Spleen (tissue), 13 donors: ENCODE data around the gene DYNC2LI1. TPM values are rescaled to one million over a fixed set of nuclear protein-coding genes. Genes with fewer than 3 reads are reported as not detected.
"Not testable (repeated sequence)": the region's sequence is repeated elsewhere in the genome, so short reads cannot be mapped to it uniquely, and the experiment has no call there.

Experiments used
- DNase-seq: peaks from one replicate; pipeline ENCODE4 v3.0.0-alpha.2; 2020
- H3K27ac ChIP-seq, 8 donors: fragments of 200-600 bp; sonication (generic) in 7 of 8; 1 replicate in 4 of 8; 2 replicates in 4 of 8; pipeline versions ENCODE4 v1.5.0 to v1.8.0; 2016 to 2021; ENCODE audit warnings: inconsistent platforms in 4 of 8, mild to moderate bottlenecking in 4 of 8, moderate library complexity in 1 of 8
- H3K27me3 ChIP-seq, 7 donors: fragments of 200-600 bp; sonication (generic) in 6 of 7; replicated peaks in 1 of 7; 1 replicate in 4 of 7; 2 replicates in 3 of 7; pipeline versions ENCODE4 v1.5.0 to v1.8.0; 2016 to 2021; ENCODE audit warnings: inconsistent platforms in 3 of 7, mild to moderate bottlenecking in 1 of 7
- H3K36me3 ChIP-seq, 6 donors: fragments of 200-600 bp; sonication (generic) in 5 of 6; 1 replicate in 4 of 6; 2 replicates in 2 of 6; pipeline versions ENCODE4 v1.5.0 to v1.8.0; 2016 to 2021; ENCODE audit warnings: inconsistent platforms in 2 of 6
- H3K4me1 ChIP-seq, 6 donors: fragments of 200-600 bp; sonication (generic) in 5 of 6; 1 replicate in 3 of 6; 2 replicates in 3 of 6; pipeline versions ENCODE4 v1.5.0 to v1.8.0; 2016 to 2021; ENCODE audit warnings: inconsistent platforms in 3 of 6
- H3K4me3 ChIP-seq, 8 donors: fragments of 200-600 bp; sonication (generic) in 7 of 8; 1 replicate in 4 of 8; 2 replicates in 4 of 8; pipeline versions ENCODE4 v1.5.0 to v1.8.0; 2016 to 2021; ENCODE audit warnings: inconsistent platforms in 4 of 8, mild to moderate bottlenecking in 4 of 8, moderate library complexity in 2 of 8
- H3K9me3 ChIP-seq, 8 donors: fragments of 200-600 bp; sonication (generic) in 7 of 8; 1 replicate in 4 of 8; 2 replicates in 4 of 8; pipeline versions ENCODE4 v1.5.0 to v1.8.0; 2016 to 2021; ENCODE audit warnings: inconsistent platforms in 4 of 8
- POLR2A ChIP-seq, 3 donors: fragments of 450-650 bp; IDR thresholded peaks; one replicate each; pipeline ENCODE4 v1.5.1; 2017; ENCODE audit warnings: antibody characterized with exemption in 3 of 3, mild to moderate bottlenecking in 1 of 3
- POLR2AphosphoS5 ChIP-seq, 3 donors: sonication (generic); formaldehyde crosslinking; IDR thresholded peaks; one replicate each; pipeline ENCODE4 v1.5.1; 2017; ENCODE audit warnings: antibody characterized with exemption in 3 of 3
- WGBS, 5 donors: extraction: QIAGEN DNeasy Blood & Tissue Kit in 3 of 5; methylation state at CpG; one replicate each; pipeline versions ENCODE4 v1.1.5 to v1.1.7; 2013 to 2018; 5-methylcytosine and 5-hydroxymethylcytosine counted together
- intact Hi-C: fragments of 100-400 bp; cut with DNase I; formaldehyde crosslinking; loops from one replicate; pipeline ENCODE4 v1.15.0; 2023; ENCODE audit warnings: low total_unique reads
- long read RNA-seq, 2 donors: transcript quantifications; one replicate each; lab custom pipeline, GENCODE V29; 2026
- polyA plus RNA-seq, 3 donors: library from polyadenylated mRNA; stranded (reverse); fragments of 200-250 nt; gene quantifications; one replicate each; pipeline ENCODE4 v1.2.1, GENCODE V29; 2013
- total RNA-seq, 7 donors: library from RNA; depleted of rRNA in 3 of 7; stranded (reverse); fragments of >200 nt in 3 of 7; fragmentation: NEBNext Ultra II Directional in 4 of 7; extraction: Animal tissue kit (Norgen Biotek cat#: 25700) in 4 of 7; gene quantifications; one replicate each; pipeline versions ENCODE4 v1.1.0 to v1.2.1, GENCODE V29; 2016 to 2021
- TF ChIP-seq, protein P1 (sequence below), 11 experiments: fragments of 200-600 bp in 7 of 11; fragments of 450-650 bp in 4 of 11; sonication (generic) in 4 of 11; IDR thresholded peaks in 8 of 11; conservative IDR thresholded peaks in 3 of 11; 1 replicate in 7 of 11; 2 replicates in 4 of 11; pipeline versions ENCODE4 v1.4.0 to v1.8.0; 2016 to 2021; ENCODE audit warnings: antibody characterized with exemption in 11 of 11, inconsistent platforms in 4 of 11, mild to moderate bottlenecking in 1 of 11
- donor health status: healthy with polysubstance abuse.
- donor health status: DM: no; HTN: no; CAD: no; lungs with moderate emphysema.
- donor health status: DM: no; HTN: no; CAD: no.
- donor health status: Bipolar disorder and iron deficiency.
- donor health status: healthy.
- donor health status: DM: no; HTN: no; CAD: no.
- donor health status: DM: yes; HTN: yes; CAD: no.

DYNC2LI1 gene
- total RNA-seq (10 to 100 TPM in 6 of 7 donors, 1 to 10 TPM in 1; 8.5 to 32.4 (median 21.6) TPM), polyA plus RNA-seq (10 to 100 TPM in 2 of 3 donors, 1 to 10 TPM in 1; 9.6 to 13.4 (median 11.4) TPM)
- long read RNA-seq, donor 1, transcript DYNC2LI1-210 (13 exons, 1,346 nt): major isoform, 5 of 8 reads
- long read RNA-seq, donor 1, partial matches to known transcripts: 0 of 8 reads
- long read RNA-seq, donor 1, other reads (novel, unspliced or antisense): 0 of 8 reads
- long read RNA-seq, donor 2, partial matches to known transcripts: 0 of 1 reads
- long read RNA-seq, donor 2, other reads (novel, unspliced or antisense): 0 of 1 reads

DNA sequence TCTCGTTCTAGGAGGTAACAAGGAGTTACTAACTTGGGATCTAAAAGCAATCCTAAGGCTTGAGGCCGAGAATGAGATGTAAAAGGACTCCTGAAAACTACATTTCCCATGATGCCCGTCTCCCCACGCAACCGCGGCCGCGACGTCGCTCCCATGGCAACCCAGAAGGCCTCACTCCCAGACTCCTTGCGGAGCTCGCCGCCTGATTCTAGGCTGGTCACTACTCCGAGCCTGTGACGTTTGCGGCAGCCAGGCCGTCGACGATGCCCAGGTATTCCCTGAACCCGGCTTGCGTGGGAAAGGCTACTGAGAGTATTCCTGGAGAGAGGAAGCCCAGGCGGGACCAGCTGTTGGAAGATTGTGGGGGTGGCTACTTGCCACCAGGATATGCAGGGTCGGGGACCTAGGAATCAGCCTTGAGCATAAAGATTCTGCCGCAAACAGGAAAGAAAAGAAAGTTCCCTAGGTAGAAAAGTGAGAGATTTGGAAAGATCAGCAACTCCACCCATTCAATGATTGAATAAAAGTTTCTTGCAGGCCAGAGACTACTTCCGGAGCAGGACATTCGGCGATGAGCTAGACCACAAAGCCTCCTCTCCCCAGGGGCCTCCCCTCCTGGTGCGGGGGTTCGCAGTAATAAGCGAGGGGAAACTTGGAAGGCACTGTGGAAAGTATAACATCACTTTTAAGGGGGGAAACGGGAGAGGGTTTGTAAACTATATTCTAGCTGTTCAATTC is at the start of gene DYNC2LI1:
Gene DYNC2LI1 (plus strand): TSS at position 164 of the 738 bp plus-strand sequence. CDS start 100 bp downstream, at position 264.
- WGBS, 5 donors: 0 to 1% (median 1%) methylated on average over 31 of the region's 31 CpGs
- Histone ChIP-seq H3K36me3 (peaks cover 0 to 14% (median 4%) of the 10 kb centered on the region in 6 donors), H3K27me3 (peaks cover 0 to 4% (median 0%) of the 10 kb centered on the region in 7 donors), H3K27ac (peak within 1 kb of the TSS in 7 of 8 donors; percentile 65 to 89 (median 79)), H3K4me3 (peak within 1 kb of the TSS; percentile 56 to 94 (median 86)), H3K9me3 (no peaks in the 10 kb centered on the region), H3K4me1 (peaks cover 0 to 20% (median 11%) of the 10 kb centered on the region in 6 donors)
- TF ChIP-seq POLR2AphosphoS5 (IDR thresholded peaks at IDR 0.05): peak; percentile 82 to 92 (median 85)
- TF ChIP-seq, protein P1, sequence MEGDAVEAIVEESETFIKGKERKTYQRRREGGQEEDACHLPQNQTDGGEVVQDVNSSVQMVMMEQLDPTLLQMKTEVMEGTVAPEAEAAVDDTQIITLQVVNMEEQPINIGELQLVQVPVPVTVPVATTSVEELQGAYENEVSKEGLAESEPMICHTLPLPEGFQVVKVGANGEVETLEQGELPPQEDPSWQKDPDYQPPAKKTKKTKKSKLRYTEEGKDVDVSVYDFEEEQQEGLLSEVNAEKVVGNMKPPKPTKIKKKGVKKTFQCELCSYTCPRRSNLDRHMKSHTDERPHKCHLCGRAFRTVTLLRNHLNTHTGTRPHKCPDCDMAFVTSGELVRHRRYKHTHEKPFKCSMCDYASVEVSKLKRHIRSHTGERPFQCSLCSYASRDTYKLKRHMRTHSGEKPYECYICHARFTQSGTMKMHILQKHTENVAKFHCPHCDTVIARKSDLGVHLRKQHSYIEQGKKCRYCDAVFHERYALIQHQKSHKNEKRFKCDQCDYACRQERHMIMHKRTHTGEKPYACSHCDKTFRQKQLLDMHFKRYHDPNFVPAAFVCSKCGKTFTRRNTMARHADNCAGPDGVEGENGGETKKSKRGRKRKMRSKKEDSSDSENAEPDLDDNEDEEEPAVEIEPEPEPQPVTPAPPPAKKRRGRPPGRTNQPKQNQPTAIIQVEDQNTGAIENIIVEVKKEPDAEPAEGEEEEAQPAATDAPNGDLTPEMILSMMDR (IDR thresholded peaks at IDR 0.05 in 8 of 11, conservative IDR thresholded peaks at IDR 0.05 in 3 of 11): no peak
- DNase-seq: peak; percentile 95
- intact Hi-C loops: no loop called here

DNA sequence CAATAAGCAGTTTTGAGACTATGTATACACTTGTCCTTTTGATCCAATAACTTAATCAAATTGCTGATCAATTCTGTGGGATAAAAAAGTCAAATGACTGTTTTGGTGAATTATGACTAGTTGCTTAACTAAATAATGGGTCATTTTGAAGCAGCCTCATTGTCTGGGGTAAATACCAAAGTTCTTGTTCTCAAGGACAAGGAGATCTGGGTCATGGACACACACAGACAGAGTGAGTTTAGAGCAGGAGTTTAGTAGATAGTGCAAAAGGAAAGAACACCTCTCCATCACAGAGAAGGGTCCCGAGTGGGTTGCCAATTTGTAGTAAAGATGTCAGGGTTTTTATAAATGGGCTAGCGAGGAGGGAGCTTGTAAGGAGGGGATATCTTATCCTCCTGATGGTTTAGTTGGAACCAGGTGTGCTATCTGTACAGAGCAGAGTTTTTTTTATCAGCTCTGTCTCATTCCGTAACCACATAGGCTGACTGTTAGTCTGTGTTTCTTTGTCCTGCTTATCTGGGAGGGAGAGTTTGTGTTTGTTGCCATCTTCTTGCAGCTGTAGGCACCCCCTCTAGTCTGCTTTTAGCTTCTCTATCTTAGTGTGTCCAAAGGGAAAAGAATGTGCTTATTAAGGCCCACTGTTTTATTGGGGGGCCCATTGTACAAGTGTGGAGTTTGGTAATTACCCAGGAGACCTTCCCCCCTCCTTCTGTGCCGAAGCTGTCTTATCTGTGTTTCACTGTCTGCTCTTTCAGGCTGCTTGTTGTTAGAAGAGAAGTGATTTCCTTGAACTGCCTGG is 48.9 kb upstream of the DYNC2LI1 start:
- WGBS, 5 donors: 71 to 82% (median 74%) methylated on average over 4 of the region's 4 CpGs
- intact Hi-C loops: no loop called here
- Histone ChIP-seq H3K4me3 (no peak overlapping the region), H3K27ac (no peak overlapping the region), H3K27me3 (no peaks in the 10 kb centered on the region), H3K4me1 (no peaks in the 10 kb centered on the region), H3K36me3 (no peaks in the 10 kb centered on the region), H3K9me3 (no peaks in the 10 kb centered on the region)
- no peak for TF ChIP-seq POLR2A (IDR thresholded peaks at IDR 0.05)
- no peak for TF ChIP-seq POLR2AphosphoS5 (IDR thresholded peaks at IDR 0.05)
- TF ChIP-seq, protein P1 (IDR thresholded peaks at IDR 0.05 in 8 of 11, conservative IDR thresholded peaks at IDR 0.05 in 3 of 11): no peak
- no peak for DNase-seq

DNA sequence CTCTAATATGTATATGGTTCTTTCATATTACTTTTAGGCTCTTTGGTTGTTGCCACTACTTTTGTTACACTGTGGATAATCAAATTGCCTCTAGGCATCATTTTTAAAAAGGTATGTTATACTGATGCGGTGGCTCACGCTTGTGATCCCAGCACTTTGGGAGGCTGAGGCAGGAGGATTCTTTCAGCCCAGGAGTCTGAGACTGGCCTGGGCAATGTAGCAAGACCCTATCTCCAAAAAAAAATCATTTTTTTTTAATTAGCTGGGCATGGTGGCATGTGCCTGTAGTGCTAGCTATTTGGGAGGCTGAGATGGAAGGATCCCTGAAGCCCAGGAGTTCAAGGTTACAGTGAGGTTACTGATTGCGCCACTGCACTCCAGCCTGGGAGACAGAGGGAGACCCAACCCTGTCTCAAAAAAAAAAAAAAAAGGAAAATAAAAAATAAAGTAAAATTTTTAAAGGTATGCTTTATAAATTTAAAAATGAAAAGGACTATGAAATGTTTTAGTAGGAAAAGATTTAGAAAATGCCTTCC is 48.1 kb upstream of the DYNC2LI1 start:
- Histone ChIP-seq H3K27ac (no peak overlapping the region), H3K4me3 (no peak overlapping the region), H3K4me1 (no peaks in the 10 kb centered on the region), H3K27me3 (no peaks in the 10 kb centered on the region), H3K9me3 (no peaks in the 10 kb centered on the region), H3K36me3 (no peaks in the 10 kb centered on the region)
- intact Hi-C loops: no loop called here
- WGBS, 5 donors: 90 to 99% (median 93%) methylated on average over 3 of the region's 3 CpGs
- no peak for TF ChIP-seq POLR2A (IDR thresholded peaks at IDR 0.05)
- TF ChIP-seq, protein P1 (IDR thresholded peaks at IDR 0.05 in 8 of 11, conservative IDR thresholded peaks at IDR 0.05 in 3 of 11): no peak
- no peak for TF ChIP-seq POLR2AphosphoS5 (IDR thresholded peaks at IDR 0.05)
- DNase-seq: no peak

DNA sequence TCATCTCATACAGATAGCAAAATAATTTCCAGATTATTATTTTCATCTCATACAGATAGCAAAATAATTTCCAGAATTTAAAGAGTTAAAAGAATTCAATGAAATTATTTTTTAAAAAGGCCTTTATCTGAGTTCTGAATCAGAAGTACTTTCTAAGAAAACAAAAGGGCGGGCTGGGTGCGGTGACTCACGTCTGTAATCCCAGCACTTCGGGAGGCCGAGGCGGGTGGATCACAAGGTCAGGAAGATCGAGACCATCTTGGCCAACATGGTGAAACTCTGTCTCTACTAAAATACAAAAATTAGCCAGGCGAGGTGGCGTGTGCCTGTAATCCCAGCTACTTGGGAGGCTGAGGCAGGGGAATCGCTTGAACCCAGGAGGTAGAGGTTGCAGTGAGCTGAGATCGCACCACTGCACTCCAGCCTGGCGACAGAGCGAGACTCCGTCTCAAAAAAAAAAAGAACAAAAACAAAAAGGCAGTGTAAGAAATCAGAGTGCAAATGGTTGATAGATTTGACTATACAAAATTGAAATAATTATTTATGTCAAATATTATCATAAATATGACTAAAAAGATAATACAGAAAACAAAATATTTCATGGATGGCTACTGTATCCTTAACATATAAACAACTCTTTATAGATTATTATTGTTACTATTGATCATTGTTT is 46.7 kb upstream of the DYNC2LI1 start:
- intact Hi-C loops, DNase-seq: not testable (repeated sequence)
- WGBS, 5 donors: 88 to 94% (median 90%) methylated on average over 11 to 14 of the region's 14 CpGs

More for the DNA sequence above, 46.7 kb upstream of the DYNC2LI1 start:
- not testable (repeated sequence) for H3K9me3 ChIP-seq, H3K4me1 ChIP-seq, H3K4me3 ChIP-seq, H3K27ac ChIP-seq, H3K36me3 ChIP-seq, H3K27me3 ChIP-seq
